Measurements from ENCODE around the gene PDPR. TPM values are rescaled to one million over a fixed set of nuclear protein-coding genes. Genes with fewer than 3 reads are reported as not detected.
"Not testable (repeated sequence)": the region's sequence is repeated elsewhere in the genome, so short reads cannot be mapped to it uniquely, and the experiment has no call there.

Gene PDPR
- polyA plus RNA-seq, 6 donors from 2014 or later: 2.3 to 16.4 (median 7.0) TPM

DNA sequence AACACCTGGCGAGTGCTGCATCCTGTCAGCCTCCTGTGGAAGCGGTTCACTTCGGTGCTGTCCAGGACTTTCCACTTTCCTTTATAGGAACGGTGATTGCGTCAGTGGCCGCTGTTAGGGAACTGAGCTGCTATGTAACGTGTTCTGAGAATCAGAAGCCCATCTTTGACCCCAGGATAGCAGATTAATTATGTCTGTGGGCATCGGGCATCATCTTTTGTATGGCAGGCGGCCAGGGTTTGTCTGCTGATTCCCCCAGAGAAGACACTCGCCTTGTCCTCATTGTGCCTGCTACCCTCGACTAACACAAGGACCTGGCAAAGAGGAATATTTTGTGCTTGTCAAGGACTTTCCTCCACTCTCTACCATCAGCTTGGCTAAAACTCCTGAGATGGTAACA lies 33.7 kb downstream of the PDPR start:
- not testable (repeated sequence) for H3K4me1 Mint-ChIP-seq; ATAC-seq (ENCODE audit: low read depth in 2 of 2); DNase-seq; H3K27ac Mint-ChIP-seq; H3K9me3 Mint-ChIP-seq; H3K4me3 Mint-ChIP-seq; H3K27me3 Mint-ChIP-seq
- H3K36me3 Mint-ChIP-seq: peaks cover 16 to 31% of the 10 kb centered on the region in 2 donors

DNA sequence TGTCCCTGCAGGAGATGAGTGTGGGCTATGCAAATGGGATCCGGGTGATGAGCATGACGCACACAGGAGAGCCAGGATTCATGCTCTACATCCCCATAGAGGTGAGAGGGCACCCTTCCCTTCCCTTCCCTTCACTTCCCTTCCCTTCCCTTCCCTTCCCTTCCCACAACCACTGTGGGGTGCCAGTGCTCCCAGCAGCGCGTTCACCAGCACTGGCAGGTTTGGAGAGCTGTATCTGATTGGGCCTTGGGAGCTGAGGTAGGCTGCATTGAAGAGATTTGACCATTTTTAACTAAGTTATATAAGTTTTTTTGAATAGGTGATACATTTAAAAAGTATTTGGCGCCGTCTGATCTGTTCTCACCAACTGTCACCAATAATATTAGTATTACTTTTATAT lies 34.3 kb downstream of the PDPR start:
- not testable (repeated sequence) for H3K9me3 Mint-ChIP-seq; ATAC-seq (ENCODE audit: low read depth in 2 of 2); H3K27me3 Mint-ChIP-seq; H3K4me1 Mint-ChIP-seq; H3K4me3 Mint-ChIP-seq; DNase-seq
- Mint-ChIP-seq H3K27ac (peak overlapping the region in 1 of 6 donors; percentile 56), H3K36me3 (peaks cover 22 to 32% of the 10 kb centered on the region in 2 donors)

DNA sequence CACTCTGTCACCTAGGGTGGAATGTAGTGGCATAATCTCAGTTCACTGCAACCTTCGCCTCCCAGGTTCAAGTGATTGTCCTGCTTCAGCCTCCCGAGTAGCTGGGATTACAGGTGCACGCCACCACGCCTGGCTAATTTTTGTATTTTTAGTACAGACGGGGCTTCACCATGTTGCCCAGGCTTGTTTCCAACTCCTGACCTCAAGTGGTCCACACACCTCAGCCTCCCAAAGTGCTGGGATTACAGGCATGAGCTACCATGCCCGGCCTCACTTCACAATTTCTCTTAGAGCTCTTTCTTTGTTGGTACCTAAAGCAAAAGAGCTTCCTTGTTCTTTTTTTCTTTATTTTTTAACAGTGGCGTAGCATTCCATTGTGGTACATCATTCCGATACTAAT lies 35.2 kb downstream of the PDPR start:
- DNase-seq: not testable (repeated sequence)
- H3K27ac Mint-ChIP-seq: peak overlapping the region in 3 of 6 donors; percentile 33 to 88 (median 83)
- H3K36me3 Mint-ChIP-seq: peaks cover 25 to 31% of the 10 kb centered on the region in 2 donors

DNA sequence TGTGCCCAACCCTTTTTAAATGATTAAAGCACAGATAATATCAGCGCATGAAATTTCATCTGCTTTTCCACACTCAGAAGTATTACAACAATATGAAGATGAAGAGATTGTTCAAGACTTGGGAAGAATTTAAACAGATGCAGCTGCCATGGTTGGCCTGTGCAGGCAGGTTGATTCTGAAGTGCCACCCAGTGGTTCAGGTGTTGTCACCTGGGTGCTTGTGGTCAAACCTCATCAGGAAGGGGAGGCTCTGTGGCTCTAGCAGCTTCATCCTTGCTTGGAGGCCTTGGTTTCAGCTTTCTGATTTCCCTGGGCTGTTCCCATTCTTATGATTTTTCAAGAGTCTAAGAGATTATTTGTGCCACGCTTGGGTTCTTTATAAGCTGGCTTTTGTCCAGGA lies 37.3 kb downstream of the PDPR start:
- no peak for DNase-seq
- no peak for ATAC-seq (ENCODE audit: low read depth in 2 of 2)
- Mint-ChIP-seq H3K4me3 (no peak overlapping the region), H3K4me1 (no peaks in the 10 kb centered on the region), H3K27me3 (no peaks in the 10 kb centered on the region), H3K27ac (peak overlapping the region in 1 of 6 donors; percentile 46), H3K36me3 (peaks cover 25 to 39% of the 10 kb centered on the region in 2 donors), H3K9me3 (no peaks in the 10 kb centered on the region)

More for the DNA sequence above, 35.2 kb downstream of the PDPR start:
- not testable (repeated sequence) for H3K4me1 Mint-ChIP-seq; H3K9me3 Mint-ChIP-seq; ATAC-seq (ENCODE audit: low read depth in 2 of 2); H3K27me3 Mint-ChIP-seq
- H3K4me3 Mint-ChIP-seq: peak overlapping the region in 1 of 8 donors; percentile 9

DNA sequence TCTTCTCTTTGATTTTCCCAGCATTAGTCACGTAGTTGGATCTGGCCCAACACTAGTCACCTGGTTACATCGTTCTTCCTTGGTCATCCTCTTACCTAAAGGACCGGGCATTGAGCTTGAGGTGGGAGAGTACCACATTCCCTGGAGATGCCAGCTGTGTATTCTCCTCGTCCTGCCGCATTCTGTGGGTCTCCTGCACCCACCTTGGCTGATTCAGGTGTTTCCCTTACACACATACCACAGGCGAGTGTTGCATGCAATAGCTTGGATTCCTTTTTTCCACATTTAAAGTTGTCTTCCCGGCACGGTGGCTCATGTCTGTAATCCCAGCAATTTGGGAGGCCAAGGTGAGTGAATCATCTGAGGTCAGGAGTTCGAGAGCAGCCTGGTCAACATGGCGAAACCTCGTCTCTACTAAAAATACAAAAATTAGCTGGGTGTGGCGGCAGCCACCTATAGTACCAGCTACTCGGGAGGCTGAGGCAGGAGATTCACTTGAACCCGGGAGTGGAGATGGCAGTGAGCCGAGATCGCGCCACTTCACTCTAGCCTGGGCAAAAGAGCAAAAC lies 37.9 kb downstream of the PDPR start:
- peak overlapping the region in 1 of 6 donors; percentile 33 for H3K27ac Mint-ChIP-seq
- peaks cover 25 to 45% of the 10 kb centered on the region in 2 donors for H3K36me3 Mint-ChIP-seq
- no peaks in the 10 kb centered on the region for H3K4me1 Mint-ChIP-seq

DNA sequence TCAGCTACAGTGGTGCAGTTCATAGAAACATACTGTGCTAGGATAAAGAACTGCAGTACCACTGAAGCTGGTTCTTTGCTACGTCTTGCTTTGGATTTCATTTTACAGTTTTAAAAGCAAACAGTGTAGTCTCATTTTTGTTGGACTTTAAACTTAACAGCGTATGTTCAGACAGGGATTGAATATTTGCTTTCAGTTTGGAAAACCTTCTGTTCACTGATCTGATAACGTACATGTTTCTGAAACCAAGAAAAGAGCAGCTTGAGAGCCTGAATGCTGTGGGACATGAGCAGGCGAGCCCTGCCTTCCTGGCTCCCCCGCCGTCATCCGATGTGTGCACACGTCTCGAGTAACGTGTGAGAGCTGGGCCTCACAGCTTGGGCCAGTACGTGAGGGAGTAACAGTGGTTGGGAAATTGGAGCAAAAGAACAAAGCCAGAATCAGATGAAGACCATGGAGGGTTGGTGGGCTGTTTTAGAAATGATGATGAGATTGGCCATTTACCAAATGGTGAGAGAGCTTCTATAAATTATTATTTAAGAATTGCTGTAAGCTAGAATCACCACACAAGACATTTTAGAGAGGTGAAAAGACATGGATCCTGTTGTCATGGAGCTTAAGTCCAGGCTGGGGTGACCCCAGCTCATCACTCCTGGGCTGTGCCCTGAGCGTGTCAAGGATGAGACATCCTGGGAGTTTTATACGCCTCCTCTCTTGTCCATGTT lies 38.6 kb downstream of the PDPR start:
- H3K27me3 Mint-ChIP-seq: no peaks in the 10 kb centered on the region
- peaks cover 25 to 53% of the 10 kb centered on the region in 2 donors for H3K36me3 Mint-ChIP-seq
- no peak for DNase-seq
- peak overlapping the region in 1 of 6 donors; percentile 3 for H3K27ac Mint-ChIP-seq
- H3K4me1 Mint-ChIP-seq: no peaks in the 10 kb centered on the region
- H3K4me3 Mint-ChIP-seq: no peak overlapping the region
- no peaks in the 10 kb centered on the region for H3K9me3 Mint-ChIP-seq
- ATAC-seq (ENCODE audit: low read depth in 2 of 2): no peak

More for the DNA sequence above, 37.9 kb downstream of the PDPR start:
- no peak overlapping the region for H3K4me3 Mint-ChIP-seq
- no peaks in the 10 kb centered on the region for H3K9me3 Mint-ChIP-seq
- DNase-seq (no peak), ATAC-seq (ENCODE audit: low read depth in 2 of 2) (no peak)
- no peaks in the 10 kb centered on the region for H3K27me3 Mint-ChIP-seq

DNA sequence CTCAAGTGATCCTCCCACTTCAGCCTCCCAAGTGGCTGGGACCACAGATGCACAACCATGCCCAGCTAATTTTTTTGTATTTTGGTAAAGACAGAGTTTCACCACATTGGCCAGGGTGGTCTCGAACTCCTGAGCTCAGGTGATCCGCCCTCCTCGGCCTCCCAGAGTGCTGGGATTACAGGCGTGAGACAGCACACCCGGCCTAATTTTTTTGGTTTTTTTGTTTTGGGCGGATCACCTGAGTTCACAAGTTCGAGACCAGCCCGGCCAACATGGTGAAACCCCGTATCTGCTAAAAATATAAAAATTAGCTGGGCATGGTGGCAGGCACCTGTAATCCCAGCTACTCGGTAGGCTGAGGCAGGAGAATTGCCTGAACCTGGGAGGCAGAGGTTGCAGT lies 40.6 kb downstream of the PDPR start:
- H3K4me3 Mint-ChIP-seq; DNase-seq; H3K27me3 Mint-ChIP-seq; H3K9me3 Mint-ChIP-seq; H3K4me1 Mint-ChIP-seq; ATAC-seq (ENCODE audit: low read depth in 2 of 2): not testable (repeated sequence)
- Mint-ChIP-seq H3K27ac (peak overlapping the region in 2 of 6 donors; percentile 42 to 78), H3K36me3 (peaks cover 25 to 49% of the 10 kb centered on the region in 2 donors)

DNA sequence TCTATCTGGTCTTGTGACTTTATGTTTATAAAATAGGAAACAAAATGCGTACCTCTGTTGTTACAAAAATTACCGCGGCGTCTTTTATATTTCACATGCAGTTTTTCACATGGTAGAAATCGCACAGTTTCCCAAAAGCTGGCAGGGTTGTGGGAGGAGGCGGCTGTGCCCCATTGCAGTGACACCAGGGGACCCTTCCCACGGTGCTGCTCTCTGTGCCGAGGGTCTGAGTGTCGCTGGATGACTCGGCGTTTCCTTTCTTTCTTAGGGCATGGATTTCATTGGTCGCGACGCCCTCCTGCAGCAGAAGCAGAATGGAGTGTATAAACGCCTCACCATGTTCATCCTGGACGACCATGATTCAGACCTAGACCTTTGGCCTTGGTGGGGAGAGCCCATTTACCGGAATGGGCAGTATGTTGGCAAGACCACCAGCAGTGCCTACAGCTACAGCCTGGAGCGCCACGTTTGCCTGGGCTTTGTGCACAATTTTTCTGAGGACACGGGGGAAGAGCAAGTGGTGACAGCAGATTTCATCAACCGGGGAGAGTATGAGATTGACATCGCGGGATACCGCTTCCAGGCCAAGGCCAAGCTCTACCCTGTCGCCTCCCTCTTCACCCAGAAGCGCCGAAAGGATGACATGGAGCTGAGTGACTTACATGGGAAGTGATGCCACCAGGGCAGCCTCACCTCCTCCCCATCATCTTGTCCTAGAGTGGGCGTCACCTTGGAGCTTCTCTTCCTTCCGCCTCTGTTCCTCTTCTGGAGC lies 42.3 kb downstream of the PDPR start:
- no peak overlapping the region for H3K4me3 Mint-ChIP-seq
- H3K9me3 Mint-ChIP-seq: no peaks in the 10 kb centered on the region
- H3K27me3 Mint-ChIP-seq: no peaks in the 10 kb centered on the region
- DNase-seq: no peak
- H3K36me3 Mint-ChIP-seq: peaks cover 28 to 45% of the 10 kb centered on the region in 2 donors
- no peak for ATAC-seq (ENCODE audit: low read depth in 2 of 2)
- no peaks in the 10 kb centered on the region for H3K4me1 Mint-ChIP-seq
- peak overlapping the region in 4 of 6 donors; percentile 5 to 81 (median 18) for H3K27ac Mint-ChIP-seq

DNA sequence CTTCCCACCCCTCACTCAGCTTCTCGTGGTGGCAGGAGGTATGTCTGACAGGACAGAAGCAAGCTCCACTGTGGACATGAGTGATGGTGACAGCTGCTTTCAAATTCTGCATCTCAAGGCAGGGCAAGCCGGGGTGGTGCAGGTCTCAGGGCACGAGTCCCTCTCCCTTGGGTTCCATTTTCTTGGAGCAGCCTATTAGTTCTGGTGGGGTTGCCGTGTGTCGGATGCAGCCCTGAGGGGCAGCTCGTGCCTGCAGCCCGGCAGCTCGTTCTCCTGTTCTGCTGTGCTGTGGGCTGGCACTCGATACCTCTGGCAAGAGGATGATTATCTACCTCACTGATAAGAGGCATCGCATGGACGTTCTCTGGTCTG lies 43.0 kb downstream of the PDPR start:
- no peaks in the 10 kb centered on the region for H3K9me3 Mint-ChIP-seq
- H3K27ac Mint-ChIP-seq: peak overlapping the region in 2 of 6 donors; percentile 2 to 5
- H3K27me3 Mint-ChIP-seq: no peaks in the 10 kb centered on the region
- ATAC-seq (ENCODE audit: low read depth in 2 of 2) (no peak), DNase-seq (no peak)
- no peak overlapping the region for H3K4me3 Mint-ChIP-seq
- H3K4me1 Mint-ChIP-seq: no peaks in the 10 kb centered on the region
- peaks cover 26 to 38% of the 10 kb centered on the region in 2 donors for H3K36me3 Mint-ChIP-seq

DNA sequence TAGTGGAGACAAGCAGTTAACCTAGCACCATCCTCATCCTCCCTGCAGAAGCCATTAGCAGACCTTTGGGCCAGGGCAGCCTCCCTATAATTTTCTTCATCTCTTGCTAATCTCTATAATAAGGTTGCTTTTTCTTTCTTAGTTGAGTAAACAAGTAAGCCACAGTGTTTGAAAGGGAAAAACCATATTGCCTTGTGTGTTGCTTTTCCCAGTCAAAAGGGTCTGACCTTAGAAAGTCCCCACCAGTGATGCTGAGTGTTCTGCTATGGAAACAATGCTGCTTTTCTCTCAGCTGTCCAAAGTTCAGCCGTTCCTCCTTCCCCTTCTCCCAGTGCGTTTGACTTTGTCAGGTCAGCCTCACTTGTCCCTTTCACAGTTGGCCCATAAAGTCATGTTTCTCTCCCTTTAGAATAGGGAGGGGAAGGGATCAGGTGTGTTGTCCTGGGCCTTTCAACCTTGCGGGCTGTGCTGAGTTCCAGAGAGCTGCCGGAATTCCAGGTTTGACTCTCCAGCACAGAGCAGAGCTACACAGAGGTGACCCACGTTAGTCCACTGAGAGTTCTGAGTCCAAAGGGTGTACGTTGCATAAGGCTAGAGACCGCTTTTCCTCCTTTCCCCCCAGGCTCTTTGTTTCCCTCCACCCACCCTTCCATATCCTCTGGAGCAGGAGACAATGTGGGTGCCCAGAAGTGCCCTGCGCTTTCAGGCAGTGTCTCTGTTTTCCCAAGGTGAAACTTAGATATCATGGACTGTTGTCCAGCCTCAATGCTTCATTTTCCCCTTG lies 43.5 kb downstream of the PDPR start:
- DNase-seq (no peak), ATAC-seq (ENCODE audit: low read depth in 2 of 2) (no peak)
- no peaks in the 10 kb centered on the region for H3K27me3 Mint-ChIP-seq
- H3K4me3 Mint-ChIP-seq: no peak overlapping the region
- H3K9me3 Mint-ChIP-seq: no peaks in the 10 kb centered on the region
- peaks cover 21 to 32% of the 10 kb centered on the region in 2 donors for H3K36me3 Mint-ChIP-seq
- H3K27ac Mint-ChIP-seq: peak overlapping the region in 2 of 6 donors; percentile 2 to 5
- H3K4me1 Mint-ChIP-seq: no peaks in the 10 kb centered on the region

DNA sequence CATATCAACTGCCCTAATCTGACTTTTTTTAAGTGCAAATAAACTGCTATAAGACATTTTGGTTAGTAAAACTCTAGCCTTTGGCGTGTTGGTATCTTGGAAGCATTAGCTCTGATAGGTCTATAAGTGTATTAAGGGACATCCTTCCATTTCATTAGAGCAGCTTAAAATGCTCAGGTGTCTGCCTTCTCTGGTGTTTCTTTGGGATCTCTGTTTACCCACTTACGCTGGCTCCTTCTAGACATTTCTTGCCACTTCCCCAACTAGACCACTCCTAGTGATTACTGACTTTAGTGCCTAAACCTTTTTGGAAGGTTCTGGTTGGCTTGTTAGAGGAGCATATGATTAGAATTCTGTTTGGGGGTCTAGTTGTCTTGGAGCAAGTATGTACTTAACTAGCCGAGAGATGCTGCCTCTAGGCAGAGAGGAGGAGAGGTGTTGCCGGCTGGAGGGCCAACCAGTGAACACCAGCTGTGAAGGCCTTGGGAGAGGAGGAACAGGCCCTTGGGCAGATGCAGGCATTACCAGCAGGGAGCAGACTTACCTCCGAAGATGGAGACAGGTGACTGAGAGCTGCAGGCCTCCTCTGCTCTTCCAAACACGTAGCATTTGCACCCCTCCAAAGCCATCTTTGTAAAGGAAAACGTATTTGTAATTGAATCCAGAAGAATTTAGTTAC lies 44.3 kb downstream of the PDPR start:
- H3K4me3 Mint-ChIP-seq: no peak overlapping the region
- no peaks in the 10 kb centered on the region for H3K4me1 Mint-ChIP-seq
- H3K27ac Mint-ChIP-seq: no peak overlapping the region
- H3K36me3 Mint-ChIP-seq: peaks cover 14 to 26% of the 10 kb centered on the region in 2 donors
- H3K27me3 Mint-ChIP-seq: no peaks in the 10 kb centered on the region
- DNase-seq (no peak), ATAC-seq (ENCODE audit: low read depth in 2 of 2) (no peak)
- no peaks in the 10 kb centered on the region for H3K9me3 Mint-ChIP-seq

DNA sequence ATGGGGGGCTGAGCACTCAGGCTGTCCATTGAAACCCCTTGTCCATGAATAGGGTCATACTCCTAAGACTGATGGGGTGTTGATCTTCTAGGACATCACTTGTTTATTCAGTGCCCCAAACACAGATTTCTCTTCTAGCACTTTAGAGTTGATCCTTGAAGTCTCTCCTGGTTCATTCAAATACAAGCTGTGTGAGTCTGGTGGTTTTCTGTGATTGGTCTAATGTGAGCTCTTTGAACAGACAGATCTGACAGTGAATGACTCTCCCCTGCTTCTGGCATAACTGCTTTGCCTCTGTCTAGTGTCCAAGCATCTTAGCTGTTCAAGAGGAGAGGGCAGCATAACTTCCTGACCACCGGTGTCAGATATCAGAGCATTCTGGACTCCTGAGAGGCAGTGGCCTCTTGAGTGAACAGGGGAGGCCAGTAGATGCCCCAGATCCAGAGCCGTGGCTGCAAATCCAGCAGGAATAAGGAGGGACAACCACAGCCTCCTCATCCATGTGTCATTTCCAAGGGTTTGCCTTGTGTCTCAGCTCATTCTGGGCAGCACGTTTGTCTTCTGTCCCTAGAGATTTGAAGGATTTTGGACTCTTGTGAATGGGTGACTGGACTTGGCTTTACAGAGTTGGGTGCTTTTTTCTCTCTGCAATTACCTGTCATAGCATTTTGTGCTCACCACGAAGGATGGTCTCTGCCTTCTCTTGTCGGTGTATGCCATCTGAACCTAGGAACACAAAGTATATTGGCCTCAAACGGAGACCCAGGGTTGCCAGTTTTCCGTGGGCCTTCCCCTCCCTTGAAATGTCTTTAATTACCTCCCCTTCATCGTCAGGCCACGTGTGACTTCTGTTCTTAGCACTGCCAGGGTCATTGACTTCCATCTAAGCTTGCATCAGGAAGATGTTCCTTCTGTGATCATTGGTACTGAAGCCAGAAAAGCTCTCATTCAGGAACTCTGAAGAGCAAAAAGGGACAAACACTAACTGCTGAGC lies 45.5 kb downstream of the PDPR start:
- ATAC-seq (ENCODE audit: low read depth in 2 of 2) (no peak), DNase-seq (no peak)
- no peaks in the 10 kb centered on the region for H3K9me3 Mint-ChIP-seq
- H3K36me3 Mint-ChIP-seq: peaks cover 11 to 23% of the 10 kb centered on the region in 2 donors
- no peaks in the 10 kb centered on the region for H3K4me1 Mint-ChIP-seq
- no peak overlapping the region for H3K27ac Mint-ChIP-seq
- no peaks in the 10 kb centered on the region for H3K27me3 Mint-ChIP-seq
- no peak overlapping the region for H3K4me3 Mint-ChIP-seq

Data from naive B cell (primary cell).